HepG2 (cell line): ENCODE data around the gene THSD4. TPM values are rescaled to one million over a fixed set of nuclear protein-coding genes. Genes with fewer than 3 reads are reported as not detected.

Experiments used
- FOXM1 ChIP-seq: sonication (generic); formaldehyde crosslinking; IDR thresholded peaks from 2 replicates; pipeline ENCODE4 v1.5.0; 2020; ENCODE audit warnings: missing genetic modification reagents
- GABPB1 ChIP-seq: IDR thresholded peaks from 2 replicates; pipeline ENCODE4 v1.6.1; 2016; ENCODE audit warnings: mild to moderate bottlenecking, missing genetic modification reagents, moderate library complexity, missing compliant biosample characterization
- polyA plus RNA-seq, 8 experiments: library from polyadenylated mRNA; depleted of rRNA in 3 of 8; stranded (reverse) in 7 of 8; unstranded in 1 of 8; fragments of >200 nt; fragmentation: Illumina TruSeq in 4 of 8; extraction: Trizol in 4 of 8; gene quantifications; 2 replicates each; pipeline versions ENCODE4 v1.2.1 to v1.2.3, GENCODE V29; 2011 to 2016; ENCODE audit warnings: low read depth in 4 of 8, missing spikeins in 1 of 8, mixed read lengths in 1 of 8; ENCODE audit not compliant: insufficient read depth in 1 of 8
- total RNA-seq, 5 experiments: library from RNA; depleted of rRNA; stranded (reverse); fragments of >200 nt; fragmentation: Illumina TruSeq; extraction: Trizol; gene quantifications; 2 replicates each; pipeline ENCODE4 v1.2.3, GENCODE V29; 2016; ENCODE audit warnings: low read depth in 1 of 5
- TF ChIP-seq, protein P1 (sequence below): sonication (generic); formaldehyde crosslinking; IDR thresholded peaks from 2 replicates; pipeline ENCODE4 v1.4.0; 2020; ENCODE audit warnings: missing genetic modification reagents
- TF ChIP-seq, protein P2 (sequence below): sonication (generic); formaldehyde crosslinking; IDR thresholded peaks from 2 replicates; pipeline ENCODE4 v1.5.1; 2020; ENCODE audit warnings: mild to moderate bottlenecking, missing genetic modification reagents, moderate library complexity
- TF ChIP-seq, protein P3 (sequence below): sonication (generic); formaldehyde crosslinking; IDR thresholded peaks from 2 replicates; pipeline ENCODE4 v1.4.0; 2020; ENCODE audit warnings: missing genetic modification reagents, borderline replicate concordance

Gene THSD4
- total and polyA plus RNA-seq, 2 of the 13 experiments (the other 11 are each of a cell fraction or from before 2014, with no cell fraction given) = 0.07 to 0.21 TPM

DNA sequence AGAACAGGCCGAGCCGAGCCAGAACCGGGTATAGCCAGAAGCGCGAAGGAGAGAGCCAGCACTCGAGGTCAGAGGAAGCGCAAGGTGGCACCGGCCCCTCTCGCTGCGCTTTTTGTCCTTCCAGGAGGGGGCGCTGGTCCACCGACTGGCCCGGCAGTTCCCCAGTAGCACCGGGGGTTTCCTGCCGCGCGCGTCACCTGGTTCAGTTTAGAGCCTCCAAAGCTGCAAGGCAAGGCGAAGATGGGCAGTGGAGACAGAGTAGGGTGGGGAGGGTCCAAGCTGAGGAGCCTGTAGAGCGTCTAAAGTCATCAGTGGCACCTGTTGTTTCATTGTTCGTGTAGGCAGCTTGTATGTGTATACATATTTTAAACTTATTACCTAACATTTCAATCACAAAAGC is 687.5 kb downstream of the THSD4 start (continued):
- TF ChIP-seq FOXM1 (no peak), GABPB1 (CRISPR knock-in tag) (0 out of 2 replicates have a peak, but pooled peaks have one; percentile 29)
- TF ChIP-seq, protein P1, sequence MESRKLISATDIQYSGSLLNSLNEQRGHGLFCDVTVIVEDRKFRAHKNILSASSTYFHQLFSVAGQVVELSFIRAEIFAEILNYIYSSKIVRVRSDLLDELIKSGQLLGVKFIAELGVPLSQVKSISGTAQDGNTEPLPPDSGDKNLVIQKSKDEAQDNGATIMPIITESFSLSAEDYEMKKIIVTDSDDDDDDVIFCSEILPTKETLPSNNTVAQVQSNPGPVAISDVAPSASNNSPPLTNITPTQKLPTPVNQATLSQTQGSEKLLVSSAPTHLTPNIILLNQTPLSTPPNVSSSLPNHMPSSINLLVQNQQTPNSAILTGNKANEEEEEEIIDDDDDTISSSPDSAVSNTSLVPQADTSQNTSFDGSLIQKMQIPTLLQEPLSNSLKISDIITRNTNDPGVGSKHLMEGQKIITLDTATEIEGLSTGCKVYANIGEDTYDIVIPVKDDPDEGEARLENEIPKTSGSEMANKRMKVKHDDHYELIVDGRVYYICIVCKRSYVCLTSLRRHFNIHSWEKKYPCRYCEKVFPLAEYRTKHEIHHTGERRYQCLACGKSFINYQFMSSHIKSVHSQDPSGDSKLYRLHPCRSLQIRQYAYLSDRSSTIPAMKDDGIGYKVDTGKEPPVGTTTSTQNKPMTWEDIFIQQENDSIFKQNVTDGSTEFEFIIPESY (CRISPR knock-in tag) = peak; percentile 77
- TF ChIP-seq, protein P2, sequence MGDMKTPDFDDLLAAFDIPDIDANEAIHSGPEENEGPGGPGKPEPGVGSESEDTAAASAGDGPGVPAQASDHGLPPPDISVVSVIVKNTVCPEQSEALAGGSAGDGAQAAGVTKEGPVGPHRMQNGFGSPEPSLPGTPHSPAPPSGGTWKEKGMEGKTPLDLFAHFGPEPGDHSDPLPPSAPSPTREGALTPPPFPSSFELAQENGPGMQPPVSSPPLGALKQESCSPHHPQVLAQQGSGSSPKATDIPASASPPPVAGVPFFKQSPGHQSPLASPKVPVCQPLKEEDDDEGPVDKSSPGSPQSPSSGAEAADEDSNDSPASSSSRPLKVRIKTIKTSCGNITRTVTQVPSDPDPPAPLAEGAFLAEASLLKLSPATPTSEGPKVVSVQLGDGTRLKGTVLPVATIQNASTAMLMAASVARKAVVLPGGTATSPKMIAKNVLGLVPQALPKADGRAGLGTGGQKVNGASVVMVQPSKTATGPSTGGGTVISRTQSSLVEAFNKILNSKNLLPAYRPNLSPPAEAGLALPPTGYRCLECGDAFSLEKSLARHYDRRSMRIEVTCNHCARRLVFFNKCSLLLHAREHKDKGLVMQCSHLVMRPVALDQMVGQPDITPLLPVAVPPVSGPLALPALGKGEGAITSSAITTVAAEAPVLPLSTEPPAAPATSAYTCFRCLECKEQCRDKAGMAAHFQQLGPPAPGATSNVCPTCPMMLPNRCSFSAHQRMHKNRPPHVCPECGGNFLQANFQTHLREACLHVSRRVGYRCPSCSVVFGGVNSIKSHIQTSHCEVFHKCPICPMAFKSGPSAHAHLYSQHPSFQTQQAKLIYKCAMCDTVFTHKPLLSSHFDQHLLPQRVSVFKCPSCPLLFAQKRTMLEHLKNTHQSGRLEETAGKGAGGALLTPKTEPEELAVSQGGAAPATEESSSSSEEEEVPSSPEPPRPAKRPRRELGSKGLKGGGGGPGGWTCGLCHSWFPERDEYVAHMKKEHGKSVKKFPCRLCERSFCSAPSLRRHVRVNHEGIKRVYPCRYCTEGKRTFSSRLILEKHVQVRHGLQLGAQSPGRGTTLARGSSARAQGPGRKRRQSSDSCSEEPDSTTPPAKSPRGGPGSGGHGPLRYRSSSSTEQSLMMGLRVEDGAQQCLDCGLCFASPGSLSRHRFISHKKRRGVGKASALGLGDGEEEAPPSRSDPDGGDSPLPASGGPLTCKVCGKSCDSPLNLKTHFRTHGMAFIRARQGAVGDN = peak; percentile 25
- TF ChIP-seq, protein P3, sequence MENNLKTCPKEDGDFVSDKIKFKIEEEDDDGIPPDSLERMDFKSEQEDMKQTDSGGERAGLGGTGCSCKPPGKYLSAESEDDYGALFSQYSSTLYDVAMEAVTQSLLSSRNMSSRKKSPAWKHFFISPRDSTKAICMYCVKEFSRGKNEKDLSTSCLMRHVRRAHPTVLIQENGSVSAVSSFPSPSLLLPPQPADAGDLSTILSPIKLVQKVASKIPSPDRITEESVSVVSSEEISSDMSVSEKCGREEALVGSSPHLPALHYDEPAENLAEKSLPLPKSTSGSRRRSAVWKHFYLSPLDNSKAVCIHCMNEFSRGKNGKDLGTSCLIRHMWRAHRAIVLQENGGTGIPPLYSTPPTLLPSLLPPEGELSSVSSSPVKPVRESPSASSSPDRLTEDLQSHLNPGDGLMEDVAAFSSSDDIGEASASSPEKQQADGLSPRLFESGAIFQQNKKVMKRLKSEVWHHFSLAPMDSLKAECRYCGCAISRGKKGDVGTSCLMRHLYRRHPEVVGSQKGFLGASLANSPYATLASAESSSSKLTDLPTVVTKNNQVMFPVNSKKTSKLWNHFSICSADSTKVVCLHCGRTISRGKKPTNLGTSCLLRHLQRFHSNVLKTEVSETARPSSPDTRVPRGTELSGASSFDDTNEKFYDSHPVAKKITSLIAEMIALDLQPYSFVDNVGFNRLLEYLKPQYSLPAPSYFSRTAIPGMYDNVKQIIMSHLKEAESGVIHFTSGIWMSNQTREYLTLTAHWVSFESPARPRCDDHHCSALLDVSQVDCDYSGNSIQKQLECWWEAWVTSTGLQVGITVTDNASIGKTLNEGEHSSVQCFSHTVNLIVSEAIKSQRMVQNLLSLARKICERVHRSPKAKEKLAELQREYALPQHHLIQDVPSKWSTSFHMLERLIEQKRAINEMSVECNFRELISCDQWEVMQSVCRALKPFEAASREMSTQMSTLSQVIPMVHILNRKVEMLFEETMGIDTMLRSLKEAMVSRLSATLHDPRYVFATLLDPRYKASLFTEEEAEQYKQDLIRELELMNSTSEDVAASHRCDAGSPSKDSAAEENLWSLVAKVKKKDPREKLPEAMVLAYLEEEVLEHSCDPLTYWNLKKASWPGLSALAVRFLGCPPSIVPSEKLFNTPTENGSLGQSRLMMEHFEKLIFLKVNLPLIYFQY (CRISPR knock-in tag) = 0 out of 2 replicates have a peak, but pooled peaks have one; percentile 20
